ENCODE data around the gene MID2. TPM values are rescaled to one million over a fixed set of nuclear protein-coding genes. Genes with fewer than 3 reads are reported as not detected.

Gene MID2, protein sequence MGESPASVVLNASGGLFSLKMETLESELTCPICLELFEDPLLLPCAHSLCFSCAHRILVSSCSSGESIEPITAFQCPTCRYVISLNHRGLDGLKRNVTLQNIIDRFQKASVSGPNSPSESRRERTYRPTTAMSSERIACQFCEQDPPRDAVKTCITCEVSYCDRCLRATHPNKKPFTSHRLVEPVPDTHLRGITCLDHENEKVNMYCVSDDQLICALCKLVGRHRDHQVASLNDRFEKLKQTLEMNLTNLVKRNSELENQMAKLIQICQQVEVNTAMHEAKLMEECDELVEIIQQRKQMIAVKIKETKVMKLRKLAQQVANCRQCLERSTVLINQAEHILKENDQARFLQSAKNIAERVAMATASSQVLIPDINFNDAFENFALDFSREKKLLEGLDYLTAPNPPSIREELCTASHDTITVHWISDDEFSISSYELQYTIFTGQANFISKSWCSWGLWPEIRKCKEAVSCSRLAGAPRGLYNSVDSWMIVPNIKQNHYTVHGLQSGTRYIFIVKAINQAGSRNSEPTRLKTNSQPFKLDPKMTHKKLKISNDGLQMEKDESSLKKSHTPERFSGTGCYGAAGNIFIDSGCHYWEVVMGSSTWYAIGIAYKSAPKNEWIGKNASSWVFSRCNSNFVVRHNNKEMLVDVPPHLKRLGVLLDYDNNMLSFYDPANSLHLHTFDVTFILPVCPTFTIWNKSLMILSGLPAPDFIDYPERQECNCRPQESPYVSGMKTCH
- 28.6 and 33.2 TPM in 2 replicates for total RNA-seq

DNA sequence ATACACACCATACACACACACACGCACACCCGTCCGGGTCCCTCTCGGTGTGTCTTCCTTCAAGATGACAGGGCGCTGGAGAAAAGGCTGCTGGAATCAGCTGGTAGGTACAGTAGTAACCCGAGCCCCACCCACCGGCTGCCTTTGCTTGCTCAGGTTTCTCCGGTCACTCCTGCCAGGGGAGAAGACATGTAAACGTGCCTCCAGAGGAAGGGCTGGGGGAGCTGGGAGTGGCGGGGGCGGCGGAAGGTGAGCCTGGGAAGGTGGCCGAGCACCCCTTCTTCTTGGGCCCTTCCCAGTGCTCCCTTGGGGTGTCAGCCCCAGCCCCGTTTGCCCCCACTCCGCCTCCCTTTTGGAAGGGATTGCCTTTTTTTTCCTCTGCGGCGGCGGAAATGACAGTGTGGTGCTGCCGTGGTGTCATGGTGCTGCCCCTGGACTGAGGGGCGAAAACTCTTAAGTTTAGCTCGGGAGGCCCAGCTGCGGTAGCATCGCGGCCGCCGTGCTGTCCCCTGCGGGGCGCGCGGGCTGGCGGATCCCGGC lies at the start of gene MID2:
MID2 (plus strand) TSS at position 169 of the 540 bp plus-strand sequence. CDS start 561 bp downstream, outside the sequence.

DNA sequence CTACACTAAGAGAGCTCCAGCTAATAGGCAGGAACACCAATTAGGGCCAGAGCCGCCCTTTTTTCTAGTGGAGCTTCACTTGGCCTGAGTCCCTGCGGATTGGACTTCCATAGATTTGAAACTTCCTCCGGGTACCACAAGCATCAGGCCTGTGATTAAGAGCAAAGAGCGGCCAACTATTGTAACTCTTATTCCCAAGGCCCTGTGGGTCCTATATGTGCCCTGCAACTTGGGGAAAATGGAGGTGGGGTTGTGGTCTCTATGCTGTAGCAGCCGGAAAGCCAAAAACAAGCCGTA lies 48.2 kb upstream of the MID2 start, which contains the start of gene NCBP2L:
NCBP2L (plus strand) TSS at position 198 of the 297 bp plus-strand sequence. CDS start 16,488 bp downstream, outside the sequence.

Other genes with a start within 250 kb of the MID2 start
- 25.8 and 32.4 TPM in 2 replicates for gene PRPS1, start 197.4 kb upstream of the MID2 start, total RNA-seq
- gene TSC22D3, start 50.1 kb upstream of the MID2 start, total RNA-seq = 16.1 and 54.5 TPM in 2 replicates
- not detected in 2 replicates for gene NCBP2L, start 48.1 kb upstream of the MID2 start, total RNA-seq
- gene TEX13B, start 156.5 kb downstream of the MID2 start, total RNA-seq = not detected in 2 replicates
- 0.19 and 0.72 TPM in 2 replicates for gene VSIG1, start 219.2 kb downstream of the MID2 start, total RNA-seq